Dermis lymphatic vessel endothelial cell (primary cell): ENCODE data around the gene RHPN2. TPM values are rescaled to one million over a fixed set of nuclear protein-coding genes. Genes with fewer than 3 reads are reported as not detected.

ENCODE experiments used
- total RNA-seq: library from RNA; depleted of rRNA; stranded (reverse); fragments of >200 nt; gene quantifications from 2 replicates; pipeline ENCODE4 v1.2.1, GENCODE V29; 2014

RHPN2 gene
- 9.6 and 11.0 TPM in 2 replicates for total RNA-seq

DNA sequence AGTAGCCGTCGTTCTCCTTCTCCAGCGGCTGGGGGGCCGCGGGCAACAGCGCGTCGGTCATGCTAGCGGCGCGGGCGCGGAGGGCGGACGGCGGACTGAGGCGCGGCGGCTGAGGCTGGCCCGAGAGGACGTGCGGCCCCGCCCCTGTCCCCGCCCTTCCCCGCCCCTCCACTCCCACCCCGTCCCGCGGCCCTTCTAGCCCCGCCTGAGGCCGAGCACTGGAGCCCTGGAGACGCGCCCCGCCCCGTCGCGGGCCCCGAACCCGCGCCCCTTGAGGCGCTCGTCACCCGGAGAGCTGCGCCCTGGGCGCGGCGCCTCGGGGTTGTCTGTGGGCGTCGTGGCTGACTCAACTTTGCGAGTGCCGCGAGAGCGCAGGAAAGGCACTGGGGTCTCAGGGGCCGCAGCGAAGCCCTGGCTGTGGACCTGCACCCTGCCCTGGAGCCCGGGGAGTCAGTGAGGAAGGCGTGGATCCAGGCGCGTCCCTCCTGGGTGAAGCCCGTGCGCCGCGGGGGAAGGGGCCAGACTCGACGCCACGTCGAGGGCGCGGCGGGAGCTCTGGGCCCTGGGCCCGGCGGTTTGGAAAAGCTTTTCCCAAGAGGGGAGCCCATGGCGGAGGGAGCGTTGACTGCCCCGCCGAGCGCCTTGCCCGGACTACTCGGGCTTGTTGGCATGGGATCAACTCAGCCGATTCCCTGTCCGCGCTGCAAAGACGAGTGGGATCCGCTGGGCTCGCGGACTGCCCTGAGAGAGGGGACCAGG is at the start of gene RHPN2:
Gene RHPN2, minus strand, starts transcription at position 97 of the 759 bp plus-strand sequence. Its CDS starts 36 bp downstream, at position 61.

DNA sequence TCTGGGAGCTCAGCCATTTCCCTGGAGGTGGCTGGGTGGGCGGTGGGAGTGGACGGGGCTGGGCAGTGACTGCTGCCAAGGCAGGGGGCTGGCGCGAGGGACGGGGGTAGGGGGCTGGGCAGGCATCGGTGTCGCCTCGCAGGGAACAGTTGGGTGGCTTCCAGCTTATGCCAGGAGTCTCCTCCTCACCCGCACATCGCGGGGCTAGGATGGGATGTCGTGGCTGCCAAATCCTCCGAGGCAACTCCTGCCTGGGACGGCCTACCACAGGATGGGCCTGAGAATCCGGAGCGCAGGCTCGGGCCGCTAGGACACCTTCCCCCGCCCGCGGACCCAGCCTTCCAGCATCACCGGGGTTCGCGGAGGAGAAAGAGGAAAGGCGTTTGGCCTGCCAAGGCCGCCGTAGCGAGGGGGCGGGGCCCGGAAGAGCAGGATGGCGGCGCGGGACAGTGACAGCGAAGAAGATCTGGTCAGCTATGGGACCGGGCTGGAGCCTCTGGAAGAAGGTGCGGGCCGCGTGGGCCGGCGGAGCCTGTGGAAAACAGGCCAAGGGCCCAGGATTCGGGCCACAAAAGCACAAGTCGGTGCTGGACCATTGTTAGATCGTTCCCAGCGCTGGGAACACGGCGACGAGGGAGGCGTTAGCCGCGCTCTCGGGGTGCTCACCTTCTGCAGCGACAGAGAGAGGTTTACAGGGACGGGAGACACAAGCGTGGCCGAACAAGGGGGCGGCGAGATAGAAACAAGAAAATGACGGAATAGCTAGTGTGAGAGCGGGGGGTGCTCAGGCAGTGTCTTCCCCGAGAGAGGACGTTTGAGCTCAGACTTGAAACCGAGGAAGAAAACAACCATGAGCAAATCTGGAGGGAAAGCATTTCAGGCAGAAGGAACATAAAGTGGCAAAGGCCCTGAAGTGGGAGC is 16.3 kb upstream of the RHPN2 start, which contains the start of gene GPATCH1:
Gene GPATCH1, plus strand, starts transcription at position 421 of the 921 bp plus-strand sequence. Its CDS starts 13 bp downstream, at position 434.

DNA sequence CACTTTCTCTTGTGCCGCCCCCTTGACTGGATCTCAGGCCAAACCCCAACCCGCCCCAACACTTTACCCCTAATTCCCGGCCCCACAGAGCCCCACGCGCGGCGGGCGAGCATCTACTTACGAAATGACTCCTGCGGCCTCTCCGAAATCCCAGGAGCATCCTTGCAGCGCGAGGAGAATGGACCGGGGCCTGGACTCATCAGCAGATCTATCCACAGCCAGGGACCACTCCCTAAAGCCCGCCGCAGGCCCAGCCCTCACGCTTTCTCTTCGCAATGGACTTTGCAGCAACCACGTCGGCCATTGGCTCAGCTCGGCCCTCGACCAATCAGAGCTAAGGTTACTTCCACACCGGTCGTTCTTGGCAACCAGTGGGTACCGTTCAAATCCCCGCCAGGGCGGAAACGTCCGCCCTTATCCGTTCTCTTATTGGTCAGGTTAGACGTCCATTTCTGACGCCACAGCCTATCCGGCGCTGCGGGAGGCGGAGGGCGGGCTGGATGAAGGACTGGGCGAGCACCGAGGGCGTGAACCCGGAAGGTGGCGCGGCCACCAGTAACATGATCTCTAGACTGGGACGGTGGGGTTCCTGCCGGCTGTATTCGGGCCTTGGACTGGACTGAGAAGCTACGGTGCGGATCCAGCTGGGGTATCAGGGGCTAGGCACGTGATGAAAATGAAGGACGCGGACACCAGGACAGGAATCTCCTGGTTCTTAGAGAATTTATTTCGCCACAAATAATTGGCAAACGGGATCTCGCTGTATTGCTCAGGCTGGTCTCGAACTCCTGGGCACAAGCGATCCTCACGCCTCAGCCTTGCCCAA is 92.8 kb downstream of the RHPN2 start, which contains the start of the genes CEP89 and FAAP24:
Gene CEP89, minus strand, starts transcription at position 244 of the 826 bp plus-strand sequence. Its CDS starts 84 bp downstream, at position 160.
Gene FAAP24, plus strand, starts transcription at position 528 of the 826 bp plus-strand sequence. CDS start 955 bp downstream, outside the sequence.

Other genes with a start within 250 kb of the RHPN2 start
- gene SLC7A9, start 195.1 kb downstream of the RHPN2 start, total RNA-seq = not detected in 2 replicates
- gene CEP89, start 92.9 kb downstream of the RHPN2 start, total RNA-seq = 5.0 and 5.9 TPM in 2 replicates
- 1.5 and 2.2 TPM in 2 replicates for gene FAAP24, start 92.6 kb downstream of the RHPN2 start, total RNA-seq
- gene GPATCH1, start 16.3 kb upstream of the RHPN2 start, total RNA-seq = 5.5 and 6.9 TPM in 2 replicates
- gene WDR88, start 67.2 kb upstream of the RHPN2 start, total RNA-seq = under 0.01 and 0.09 TPM in 2 replicates
- 3.9 and 6.8 TPM in 2 replicates for gene LRP3, start 129.4 kb upstream of the RHPN2 start, total RNA-seq
- gene SLC7A10, start 161.0 kb upstream of the RHPN2 start, total RNA-seq = not detected in 2 replicates
- 0.33 and 0.34 TPM in 2 replicates for gene CEBPA, start 237.6 kb upstream of the RHPN2 start, total RNA-seq